NT2/D1 (cell line): ENCODE results near the gene ACSF2.

Experiments
- YY1 ChIP-seq: IDR thresholded peaks from 2 replicates; pipeline ENCODE4 v1.6.1; 2011; ENCODE audit not compliant: insufficient read length, insufficient read depth
- ZNF274 ChIP-seq: IDR thresholded peaks from 2 replicates; pipeline ENCODE4 v1.6.1; 2011; ENCODE audit warnings: mild to moderate bottlenecking, low read depth, low read length

GRCh38 chr17:50458270-50458669 lies 32.3 kb downstream of the ACSF2 start:
- no peak for TF ChIP-seq YY1
- TF ChIP-seq ZNF274 = no peak
